ENCODE results near the gene TBX21. TPM values are rescaled to one million over a fixed set of nuclear protein-coding genes. Genes with fewer than 3 reads are reported as not detected.

Gene TBX21
- total RNA-seq, 2 donors from 2014 or later = not detected

GRCh38 chr17:47781397-47781796, 48.4 kb downstream of the TBX21 start:
- no peak overlapping the region for H3K4me3 Mint-ChIP-seq
- TF ChIP-seq CTCF (conservative IDR thresholded peaks at IDR 0.05) = no peak
- no peak for DNase-seq
- Histone ChIP-seq H3K9ac (ENCODE audit: extremely low read depth, low read length, poor library complexity, severe bottlenecking) (no peak overlapping the region), H3K27ac (ENCODE audit: low read depth, low read length) (no peak overlapping the region), H3K27me3 (ENCODE audit: control insufficient read depth, insufficient read depth, low read length, poor library complexity, severe bottlenecking) (peaks cover 84% of the 10 kb centered on the region), H3K9me3 (ENCODE audit: control insufficient read depth, low read length) (no peaks in the 10 kb centered on the region), H3K4me3 (ENCODE audit: low read length) (no peak overlapping the region), H3K36me3 (ENCODE audit: control insufficient read depth, insufficient read depth, low read length) (no peaks in the 10 kb centered on the region), H3K4me1 (ENCODE audit: control insufficient read depth, insufficient read depth, low read length) (no peaks in the 10 kb centered on the region)
- H3K9me3 Mint-ChIP-seq = no peaks in the 10 kb centered on the region
- no peaks in the 10 kb centered on the region for H3K36me3 Mint-ChIP-seq (ENCODE audit: low read depth)
- no peak overlapping the region for H3K27ac Mint-ChIP-seq
- peaks cover 78% of the 10 kb centered on the region for H3K27me3 Mint-ChIP-seq (ENCODE audit: insufficient read depth)
- H3K4me1 Mint-ChIP-seq = no peaks in the 10 kb centered on the region
- WGBS, 2 experiments (ENCODE audit: insufficient coverage in 1 of 2, insufficient read length in 1 of 2) = 70 to 71% methylated on average over 4 to 5 of the region's 5 CpGs

GRCh38 chr17:47785538-47786123, 52.6 kb downstream of the TBX21 start:
- 42 to 77% methylated on average over 2 to 5 of the region's 5 CpGs for WGBS, 2 experiments (ENCODE audit: insufficient coverage in 1 of 2, insufficient read length in 1 of 2)
- H3K4me3 ChIP-seq (ENCODE audit: low read length) = no peak overlapping the region
- no peak overlapping the region for H3K27ac ChIP-seq (ENCODE audit: low read depth, low read length)
- peak; percentile 96 for DNase-seq
- H3K9me3 Mint-ChIP-seq = no peaks in the 10 kb centered on the region
- H3K27ac Mint-ChIP-seq = no peak overlapping the region
- H3K9me3 ChIP-seq (ENCODE audit: control insufficient read depth, low read length) = no peaks in the 10 kb centered on the region
- no peaks in the 10 kb centered on the region for H3K36me3 Mint-ChIP-seq (ENCODE audit: low read depth)
- no peak overlapping the region for H3K4me3 Mint-ChIP-seq
- H3K27me3 Mint-ChIP-seq (ENCODE audit: insufficient read depth) = peaks cover 80% of the 10 kb centered on the region
- H3K27me3 ChIP-seq (ENCODE audit: control insufficient read depth, insufficient read depth, low read length, poor library complexity, severe bottlenecking) = peaks cover 93% of the 10 kb centered on the region
- peaks cover 2% of the 10 kb centered on the region for H3K4me1 Mint-ChIP-seq
- H3K4me1 ChIP-seq (ENCODE audit: control insufficient read depth, insufficient read depth, low read length) = no peaks in the 10 kb centered on the region
- no peaks in the 10 kb centered on the region for H3K36me3 ChIP-seq (ENCODE audit: control insufficient read depth, insufficient read depth, low read length)
- no peak overlapping the region for H3K9ac ChIP-seq (ENCODE audit: extremely low read depth, low read length, poor library complexity, severe bottlenecking)
- no peak for TF ChIP-seq CTCF (conservative IDR thresholded peaks at IDR 0.05)

GRCh38 chr17:47789611-47790561, 56.9 kb downstream of the TBX21 start:
- Mint-ChIP-seq H3K27me3 (ENCODE audit: insufficient read depth) (peaks cover 89% of the 10 kb centered on the region), H3K9me3 (no peaks in the 10 kb centered on the region), H3K27ac (no peak overlapping the region), H3K4me1 (peaks cover 2% of the 10 kb centered on the region), H3K4me3 (peak overlapping the region; percentile 45), H3K36me3 (ENCODE audit: low read depth) (no peaks in the 10 kb centered on the region)
- H3K27ac ChIP-seq (ENCODE audit: low read depth, low read length) = no peak overlapping the region
- H3K4me3 ChIP-seq (ENCODE audit: low read length) = peak overlapping the region; percentile 70
- TF ChIP-seq CTCF (conservative IDR thresholded peaks at IDR 0.05) = peak; percentile 69
- H3K9me3 ChIP-seq (ENCODE audit: control insufficient read depth, low read length) = no peaks in the 10 kb centered on the region
- DNase-seq = peak; percentile 92
- H3K36me3 ChIP-seq (ENCODE audit: control insufficient read depth, insufficient read depth, low read length) = no peaks in the 10 kb centered on the region
- WGBS, 2 experiments (ENCODE audit: insufficient coverage in 1 of 2, insufficient read length in 1 of 2) = 2 to 3% methylated on average over 19 to 70 of the region's 70 CpGs
- H3K27me3 ChIP-seq (ENCODE audit: control insufficient read depth, insufficient read depth, low read length, poor library complexity, severe bottlenecking) = peaks cover 98% of the 10 kb centered on the region
- no peaks in the 10 kb centered on the region for H3K4me1 ChIP-seq (ENCODE audit: control insufficient read depth, insufficient read depth, low read length)
- H3K9ac ChIP-seq (ENCODE audit: extremely low read depth, low read length, poor library complexity, severe bottlenecking) = no peak overlapping the region

Measured in endodermal cell (in vitro differentiated cells).